GM12873 (cell line): ENCODE data around the gene SULT1E1.

ENCODE experiments used
- CTCF ChIP-seq: IDR thresholded peaks from 2 replicates; pipeline ENCODE4 v1.5.1; 2012; ENCODE audit warnings: low read depth, mild to moderate bottlenecking, moderate library complexity, low read length, control low read depth; ENCODE audit not compliant: insufficient read depth; ENCODE audit errors: missing control alignments

Gene SULT1E1

GRCh38 chr4:69861756-69862155 is 1.8 kb upstream of the SULT1E1 start:
- TF ChIP-seq CTCF: no peak

- TF ChIP-seq CTCF: no peak
Observed at GRCh38 chr4:69860521-69861298, 765 bp upstream of the SULT1E1 start.

GRCh38 chr4:69859140-69859685 is 732 bp downstream of the SULT1E1 start:
- TF ChIP-seq CTCF: no peak

DNA sequence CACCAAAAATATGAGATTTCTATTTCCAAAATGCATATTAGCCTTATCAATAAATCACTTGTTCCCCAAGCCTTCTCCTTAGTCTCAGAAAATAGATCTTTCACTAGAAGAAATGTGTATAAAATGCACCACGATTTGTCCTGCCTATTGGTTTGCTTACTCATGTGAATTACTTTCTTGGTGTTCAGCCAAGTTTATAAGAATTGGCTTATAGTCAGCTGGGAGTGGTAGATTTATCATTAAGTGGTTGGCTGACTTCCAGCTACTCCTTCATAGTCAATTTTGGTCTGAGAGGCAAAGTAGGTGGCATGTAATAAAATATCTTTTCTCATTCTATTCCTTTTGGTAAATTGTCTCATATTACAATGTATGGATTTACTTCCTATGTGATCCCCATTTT is 1.3 kb downstream of the SULT1E1 start:
- no peak for TF ChIP-seq CTCF

- TF ChIP-seq CTCF: no peak
Observed at GRCh38 chr4:69855822-69856221, 4.1 kb downstream of the SULT1E1 start.

DNA sequence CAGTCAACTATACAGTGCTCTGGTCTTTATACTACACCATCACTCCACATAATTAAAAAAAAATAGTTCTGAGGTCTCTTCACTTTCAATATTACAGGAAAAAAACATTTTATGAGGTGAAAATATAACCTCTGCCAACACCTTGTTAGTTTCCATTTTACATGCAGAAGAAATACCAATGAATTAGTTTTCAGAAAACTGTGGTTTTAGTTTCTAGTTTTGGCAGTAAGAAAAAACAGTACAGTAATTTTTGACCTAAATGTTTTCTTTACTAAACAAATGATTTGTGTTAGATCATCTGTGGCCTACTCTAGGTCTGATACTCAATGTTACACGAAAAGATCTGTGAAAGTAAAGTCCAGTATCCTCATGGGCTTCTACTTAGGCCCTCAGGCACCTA is 10.0 kb downstream of the SULT1E1 start:
- no peak for TF ChIP-seq CTCF

GRCh38 chr4:69849297-69849696 is 10.6 kb downstream of the SULT1E1 start:
- no peak for TF ChIP-seq CTCF
